ENCODE data around the gene RRAS. TPM values are rescaled to one million over a fixed set of nuclear protein-coding genes. Genes with fewer than 3 reads are reported as not detected.
A peak's percentile ranks its signal among the peaks of the same experiment; 100 is the strongest.
"Not testable (repeated sequence)": the region's sequence is repeated elsewhere in the genome, so short reads cannot be mapped to it uniquely, and the experiment has no call there.

RRAS gene
- total RNA-seq, 1 donor from 2014 or later = 96.1 TPM

- no peak for DNase-seq (ENCODE audit: low spot score)
Measured at GRCh38 chr19:49655570-49656455, 15.9 kb upstream of the RRAS start.

- no peak for DNase-seq (ENCODE audit: low spot score)
Measured at GRCh38 chr19:49654581-49654980, 14.6 kb upstream of the RRAS start.

- no peak for DNase-seq (ENCODE audit: low spot score)
Measured at GRCh38 chr19:49653466-49653806, 13.5 kb upstream of the RRAS start.

- DNase-seq (ENCODE audit: low spot score) = no peak
Measured at GRCh38 chr19:49652551-49653465, 12.9 kb upstream of the RRAS start.

GRCh38 chr19:49651820-49652550 lies 12.0 kb upstream of the RRAS start:
- DNase-seq (ENCODE audit: low spot score) = no peak

GRCh38 chr19:49651029-49651819 lies 11.3 kb upstream of the RRAS start:
- no peak for DNase-seq (ENCODE audit: low spot score)

GRCh38 chr19:49646586-49646985 lies 6.6 kb upstream of the RRAS start:
- DNase-seq (ENCODE audit: low spot score) = no peak

- no peak for DNase-seq (ENCODE audit: low spot score)
Measured at GRCh38 chr19:49645995-49646394, 6.1 kb upstream of the RRAS start.

- DNase-seq (ENCODE audit: low spot score) = no peak
Measured at GRCh38 chr19:49645592-49645991, 5.6 kb upstream of the RRAS start.

GRCh38 chr19:49643466-49643865 lies 3.5 kb upstream of the RRAS start:
- DNase-seq (ENCODE audit: low spot score) = no peak

- no peak for DNase-seq (ENCODE audit: low spot score)
Measured at GRCh38 chr19:49642492-49643035, 2.6 kb upstream of the RRAS start.

GRCh38 chr19:49641688-49642491 lies 1.9 kb upstream of the RRAS start, which contains the start of gene SCAF1:
Gene SCAF1 (plus strand): TSS chr19:49642209. CDS start chr19:49645027, 2,818 bp downstream.
- DNase-seq (ENCODE audit: low spot score) = peak; percentile 99

- DNase-seq (ENCODE audit: low spot score) = no peak
Measured at GRCh38 chr19:49639401-49640112, 386 bp downstream of the RRAS start.

GRCh38 chr19:49637821-49638738 lies 1.9 kb downstream of the RRAS start:
- DNase-seq (ENCODE audit: low spot score) = peak; percentile 83

- DNase-seq (ENCODE audit: low spot score) = no peak
Measured at GRCh38 chr19:49636233-49636932, 3.6 kb downstream of the RRAS start.

- no peak for DNase-seq (ENCODE audit: low spot score)
Measured at GRCh38 chr19:49635530-49636232, 4.3 kb downstream of the RRAS start.

GRCh38 chr19:49633273-49633672 lies 6.7 kb downstream of the RRAS start:
- DNase-seq (ENCODE audit: low spot score) = not testable (repeated sequence)
